NCI-H2196 treated with DMSO at 0.1 percent for 48 hours (cell line): Measurements from ENCODE around the gene TRIM21.
A peak's percentile ranks its signal among the peaks of the same experiment; 100 is the strongest.
"Not testable (repeated sequence)": the region's sequence is repeated elsewhere in the genome, so short reads cannot be mapped to it uniquely, and the experiment has no call there.

Experiments
- DNase-seq: peaks from one replicate; lab custom pipeline; 2025; ENCODE audit not compliant: unreplicated experiment; lab: John Stamatoyannopoulos, UW

Gene TRIM21

DNA sequence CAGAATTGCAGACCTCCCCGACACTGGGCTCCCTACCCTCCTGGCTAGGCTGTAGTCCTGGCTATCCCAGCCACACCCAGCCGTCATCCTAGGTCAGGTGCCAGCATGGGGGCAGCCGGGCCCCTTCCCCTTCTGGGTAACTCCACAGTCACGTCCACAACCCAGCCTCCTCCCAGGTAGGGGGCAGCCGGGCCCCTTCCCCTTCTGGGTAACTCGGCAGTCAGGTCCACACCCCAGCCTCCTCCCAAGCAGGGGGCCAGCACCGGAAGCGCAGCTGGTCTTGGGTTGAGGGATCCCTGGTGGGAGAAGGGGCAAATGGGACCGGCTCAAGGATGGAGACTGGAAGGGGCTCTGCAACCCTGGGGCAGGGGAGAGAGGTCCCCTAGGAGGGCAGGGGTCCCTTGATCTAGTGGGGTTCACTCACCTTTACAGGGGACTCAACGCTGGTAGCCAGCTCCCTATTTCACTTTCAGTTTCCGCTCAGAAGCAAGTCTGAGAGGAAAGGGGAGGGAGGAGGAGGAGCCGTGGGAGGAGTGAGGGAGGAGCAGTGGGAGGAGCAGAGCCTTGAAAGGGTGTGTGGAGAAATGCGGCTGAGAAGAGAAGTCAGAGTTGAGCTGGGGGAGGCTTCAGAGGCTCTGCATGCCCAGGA, at the start of gene TRIM21:
TSS of gene TRIM21 (minus strand) at position 494 of the 649 bp plus-strand sequence. CDS start 3,293 bp downstream, outside the sequence.
- peak; percentile 69 for DNase-seq

DNA sequence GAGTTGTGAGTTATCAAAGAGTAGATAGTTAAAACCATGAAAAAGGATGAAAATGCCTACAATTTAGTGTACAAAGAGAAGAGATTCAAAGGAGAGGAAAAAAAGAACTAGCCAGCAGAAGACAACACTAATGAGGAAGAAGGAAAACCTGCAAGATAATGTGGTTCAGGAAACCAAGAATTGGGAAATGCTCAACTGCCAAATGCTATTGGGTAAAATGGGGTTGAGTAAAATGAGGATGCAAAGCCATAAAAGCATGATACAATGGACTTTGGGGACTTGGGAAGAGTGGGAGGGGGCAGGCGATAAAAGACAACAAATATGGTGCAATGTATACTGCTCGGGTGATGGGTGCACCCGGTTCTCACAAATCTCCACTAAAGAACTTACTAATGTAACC, 48.0 kb upstream of the TRIM21 start:
- DNase-seq, result no peak

DNA sequence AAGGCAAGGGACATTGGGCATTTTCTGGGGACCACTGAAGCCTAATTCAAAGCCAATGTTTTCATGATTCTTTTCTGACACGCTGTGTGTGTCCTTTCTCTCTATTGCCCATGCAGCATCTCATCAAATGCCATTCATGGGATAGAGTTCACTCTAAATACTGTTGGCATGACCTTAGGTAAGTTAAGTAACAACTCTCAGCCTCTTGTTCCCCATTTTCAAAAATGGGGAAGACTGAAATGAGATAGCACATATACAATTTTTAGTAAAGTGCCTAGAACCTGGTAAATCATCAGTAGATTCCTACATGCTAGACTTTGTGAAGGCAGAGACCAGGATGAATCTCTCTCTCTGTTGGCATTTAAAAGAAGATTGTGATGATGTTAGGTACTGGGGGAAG, 42.9 kb upstream of the TRIM21 start:
- DNase-seq, result no peak

DNA sequence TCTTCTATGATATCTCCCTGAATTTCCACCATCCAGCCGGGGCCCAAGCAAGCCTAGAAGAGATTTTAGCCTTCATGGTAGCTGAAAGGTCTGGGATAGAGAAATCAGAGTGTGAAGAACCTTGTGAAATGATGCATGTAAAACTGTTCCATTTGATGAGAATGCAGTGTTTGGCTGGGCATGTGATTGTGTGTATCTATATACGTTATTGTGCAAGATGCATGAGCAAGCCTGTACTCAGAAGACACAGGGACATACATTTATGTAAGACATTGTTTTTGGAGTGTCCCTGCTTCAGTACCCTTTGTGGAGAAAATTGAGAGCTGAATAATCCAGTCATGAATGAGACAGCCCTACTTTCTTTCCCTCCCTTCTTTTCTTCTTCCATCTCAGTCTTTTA, 40.4 kb upstream of the TRIM21 start:
- DNase-seq, result no peak

GRCh38 chr11:4430051-4430450, 36.5 kb upstream of the TRIM21 start:
- no peak for DNase-seq

DNA sequence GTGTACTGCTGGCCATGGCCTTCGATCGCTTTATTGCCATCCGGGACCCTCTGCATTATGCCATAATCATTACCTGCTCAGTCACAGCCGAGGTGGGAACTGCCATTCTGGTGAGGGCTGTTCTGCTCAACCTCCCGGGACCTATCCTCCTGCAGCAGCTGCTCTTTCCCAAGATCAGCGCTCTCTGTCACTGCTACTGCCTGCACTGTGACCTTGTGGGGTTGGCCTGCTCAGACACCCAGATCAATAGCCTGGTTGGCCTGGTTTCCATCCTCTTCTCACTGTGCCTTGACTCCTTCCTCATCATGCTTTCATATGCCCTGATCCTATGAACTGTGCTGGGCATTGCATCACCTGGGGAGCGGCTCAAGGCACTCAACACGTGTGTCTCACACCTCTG, 24.9 kb upstream of the TRIM21 start:
- no peak for DNase-seq

DNA sequence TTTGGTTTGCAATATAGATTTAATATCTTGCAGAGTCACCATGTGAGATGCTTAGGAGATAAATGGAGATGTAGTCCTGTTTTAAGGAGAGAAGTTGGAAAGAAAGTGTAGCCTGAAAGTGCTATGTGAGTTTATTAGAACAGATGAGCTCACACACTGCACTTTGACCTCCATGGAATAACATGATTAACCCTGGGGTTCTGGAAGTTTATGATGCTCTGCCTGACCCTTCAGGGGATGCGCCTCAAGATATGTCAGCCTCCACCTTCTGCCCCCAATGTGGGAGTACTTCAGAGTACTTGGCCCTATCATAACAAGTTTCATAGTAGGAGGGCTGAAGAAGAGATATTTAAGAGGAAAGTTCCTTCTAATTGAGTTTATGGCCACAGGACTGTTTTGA, 23.3 kb upstream of the TRIM21 start:
- no peak for DNase-seq

GRCh38 chr11:4416306-4416705, 22.8 kb upstream of the TRIM21 start:
- DNase-seq, result no peak

DNA sequence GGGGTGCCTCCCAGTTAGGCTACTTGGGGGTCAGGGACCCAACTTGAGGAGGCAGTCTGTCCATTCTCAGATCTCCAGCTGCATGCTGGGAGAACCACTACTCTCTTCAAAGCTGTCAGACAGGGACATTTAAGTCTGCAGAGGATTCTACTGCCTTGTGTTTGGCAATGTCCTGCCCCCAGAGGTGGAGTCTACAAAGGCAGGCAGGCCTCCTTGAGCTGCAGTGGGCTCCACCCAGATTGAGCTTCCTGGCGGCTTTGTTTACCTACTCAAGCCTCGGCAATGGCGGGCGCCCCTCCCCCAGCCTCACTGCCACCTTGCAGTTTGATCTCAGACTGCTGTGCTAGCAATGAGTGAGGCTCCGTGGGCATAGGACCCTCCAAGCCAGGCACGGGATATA, 12.7 kb upstream of the TRIM21 start:
- DNase-seq, result not testable (repeated sequence)

- DNase-seq, result no peak
Observed at GRCh38 chr11:4393858-4394223, 339 bp upstream of the TRIM21 start.

DNA sequence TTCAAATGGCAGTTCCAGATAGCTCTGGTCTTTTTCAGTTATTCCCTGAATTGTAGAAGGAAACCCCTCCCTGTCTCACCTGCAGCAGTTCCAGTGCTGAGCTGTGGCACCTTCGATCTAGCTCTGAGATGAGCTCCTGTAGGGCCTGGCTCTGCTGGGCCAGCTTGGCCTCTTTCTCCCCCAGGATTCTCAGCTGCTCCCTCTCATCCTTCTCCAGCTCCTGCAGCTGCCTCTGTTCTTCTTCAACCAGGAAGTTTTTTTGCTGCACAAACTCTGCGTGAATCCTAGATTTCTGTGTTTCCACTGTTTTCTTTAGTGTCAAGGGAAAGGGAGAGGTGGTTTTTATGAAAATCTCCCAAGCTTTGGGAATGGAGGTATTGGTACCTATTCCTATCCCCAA, 5.3 kb downstream of the TRIM21 start:
- DNase-seq, result no peak

- no peak for DNase-seq
Observed at GRCh38 chr11:4385978-4386740, 7.3 kb downstream of the TRIM21 start.

GRCh38 chr11:4381901-4382300, 11.6 kb downstream of the TRIM21 start:
- DNase-seq, result no peak

DNA sequence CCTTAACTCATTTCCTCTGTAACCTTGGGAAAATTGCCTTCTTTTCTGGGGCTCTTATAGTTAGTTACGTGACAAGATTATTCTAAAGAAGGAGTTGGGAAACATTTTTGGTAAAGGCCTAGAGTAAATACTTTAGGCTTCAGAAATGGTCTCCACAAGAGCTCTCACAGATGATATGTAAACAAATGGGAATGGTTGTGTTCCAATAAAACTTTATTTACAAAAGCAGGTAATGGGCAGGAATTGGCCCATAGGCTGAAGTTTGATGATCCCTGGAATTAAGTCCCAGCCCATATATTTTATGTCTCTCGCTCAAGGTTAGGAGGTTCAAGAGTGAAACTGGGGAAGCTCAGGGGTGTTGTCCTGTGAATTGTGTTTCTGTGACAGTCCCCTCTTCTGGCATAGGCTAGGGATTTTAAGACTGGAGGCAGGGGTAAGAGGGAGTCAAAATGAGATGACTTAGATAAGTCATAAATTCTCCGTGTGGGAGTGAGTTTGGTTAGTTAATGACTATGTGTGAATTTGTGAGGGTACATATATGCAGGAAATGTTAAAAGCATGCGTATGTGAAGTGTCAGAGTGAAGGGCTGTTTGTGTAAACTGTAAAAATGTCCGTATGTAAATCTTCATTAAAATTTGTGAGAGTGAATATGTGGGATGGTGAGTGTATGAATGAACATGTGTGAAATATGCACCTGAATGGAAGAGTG, 17.9 kb downstream of the TRIM21 start:
- no peak for DNase-seq

GRCh38 chr11:4370166-4370565, 23.3 kb downstream of the TRIM21 start:
- no peak for DNase-seq

DNA sequence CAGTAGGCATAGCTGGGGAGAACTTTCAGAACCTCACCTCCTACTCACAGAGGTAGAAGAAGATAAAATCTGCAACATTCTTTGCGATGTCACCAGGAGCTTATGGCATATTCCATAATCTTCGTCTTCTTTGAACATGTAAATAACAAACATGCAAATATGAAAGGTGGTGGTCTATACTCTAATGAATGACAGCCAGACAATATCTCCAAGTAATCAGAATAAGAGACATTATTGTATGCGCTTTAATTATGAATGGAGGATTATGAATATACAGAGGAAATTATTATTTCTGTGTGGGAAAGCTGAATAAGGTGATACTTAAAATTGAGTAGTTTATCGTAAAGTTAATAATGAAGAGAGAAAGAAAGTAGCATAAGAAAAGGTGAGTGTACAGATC, 25.2 kb downstream of the TRIM21 start, which contains the start of gene OR52B4:
TSS of gene OR52B4 (minus strand) at position 101 of the 400 bp plus-strand sequence. CDS start at position 10, 91 bp downstream.
- no peak for DNase-seq

DNA sequence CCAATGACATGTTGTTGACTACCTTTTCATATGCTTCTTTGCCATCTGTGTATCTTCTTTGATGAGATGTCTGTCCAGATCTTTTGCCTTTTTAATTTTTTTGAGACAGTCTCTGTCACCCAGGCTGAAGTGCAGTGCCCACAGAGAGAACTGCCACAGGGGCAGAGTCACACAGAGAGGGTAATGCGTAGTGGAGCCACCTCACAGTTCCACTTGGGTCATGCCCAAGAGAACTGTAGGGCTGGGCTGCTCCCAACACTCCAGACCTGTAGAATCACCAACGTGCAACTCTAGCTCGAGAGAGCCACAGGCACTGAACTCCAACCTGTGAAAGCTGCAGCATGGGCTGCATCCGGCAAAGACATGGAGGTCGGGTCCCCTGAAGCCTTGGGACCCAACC, 45.4 kb downstream of the TRIM21 start:
- not testable (repeated sequence) for DNase-seq

GRCh38 chr11:4345366-4345765, 48.1 kb downstream of the TRIM21 start:
- DNase-seq, result not testable (repeated sequence)
